Measurements from ENCODE around the gene C2CD3.

C2CD3 gene, protein sequence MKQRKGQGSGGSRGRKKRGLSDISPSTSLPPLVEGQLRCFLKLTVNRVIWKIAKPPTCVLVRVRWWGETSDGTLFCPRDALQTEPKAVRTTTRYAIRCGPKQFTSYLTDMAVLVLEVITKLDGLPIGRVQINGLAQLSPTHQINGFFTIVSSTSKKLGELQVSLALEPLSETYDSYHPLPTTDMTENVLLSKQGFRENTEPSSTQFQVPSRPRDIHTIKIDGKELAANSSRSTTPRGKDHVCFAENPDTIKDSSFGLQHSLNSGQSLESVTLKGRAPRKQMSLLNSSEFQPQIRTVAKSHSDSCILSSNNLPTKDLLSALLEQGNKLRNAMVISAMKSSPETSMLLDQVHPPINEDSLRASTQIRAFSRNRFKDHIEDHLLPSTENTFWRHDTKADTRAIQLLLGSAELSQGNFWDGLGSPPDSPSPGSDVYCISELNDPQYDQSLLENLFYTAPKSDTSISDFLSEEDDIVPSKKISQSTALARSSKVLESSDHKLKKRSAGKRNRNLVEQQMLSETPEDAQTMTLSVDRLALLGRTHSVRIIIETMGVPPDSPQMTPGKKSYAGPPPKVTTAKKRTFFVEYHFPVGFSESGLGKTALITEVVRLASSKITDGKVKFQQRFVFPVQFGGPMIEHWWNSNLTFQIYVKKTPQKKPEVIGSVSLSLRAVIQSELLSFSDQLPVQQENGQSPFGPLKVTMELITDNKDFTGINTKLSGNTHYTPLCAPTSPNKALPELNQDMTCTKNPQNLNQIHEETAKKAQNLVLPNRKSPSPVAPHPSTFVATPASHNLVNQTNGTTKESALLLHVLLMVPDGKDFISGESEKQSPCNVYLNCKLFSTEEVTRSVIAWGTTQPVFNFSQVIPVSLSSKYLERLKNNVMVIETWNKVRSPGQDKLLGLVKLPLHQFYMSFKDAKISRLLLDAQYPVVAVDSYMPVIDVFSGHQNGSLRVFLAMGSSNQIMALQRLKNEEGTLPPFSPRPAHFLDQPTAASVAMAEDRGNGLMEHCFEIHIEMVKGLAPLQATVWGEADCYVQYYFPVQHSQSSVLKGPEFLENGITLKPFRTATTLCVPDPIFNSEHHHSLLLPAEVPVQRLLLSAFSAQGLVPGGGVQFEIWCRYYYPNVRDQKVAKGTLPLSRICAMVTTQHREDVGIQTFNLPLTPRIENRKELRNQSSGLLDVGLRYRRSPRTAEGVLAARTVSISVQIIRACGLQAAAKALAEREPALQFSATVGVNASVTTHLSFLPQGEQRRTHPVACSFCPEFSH (N-terminal part only)

DNA sequence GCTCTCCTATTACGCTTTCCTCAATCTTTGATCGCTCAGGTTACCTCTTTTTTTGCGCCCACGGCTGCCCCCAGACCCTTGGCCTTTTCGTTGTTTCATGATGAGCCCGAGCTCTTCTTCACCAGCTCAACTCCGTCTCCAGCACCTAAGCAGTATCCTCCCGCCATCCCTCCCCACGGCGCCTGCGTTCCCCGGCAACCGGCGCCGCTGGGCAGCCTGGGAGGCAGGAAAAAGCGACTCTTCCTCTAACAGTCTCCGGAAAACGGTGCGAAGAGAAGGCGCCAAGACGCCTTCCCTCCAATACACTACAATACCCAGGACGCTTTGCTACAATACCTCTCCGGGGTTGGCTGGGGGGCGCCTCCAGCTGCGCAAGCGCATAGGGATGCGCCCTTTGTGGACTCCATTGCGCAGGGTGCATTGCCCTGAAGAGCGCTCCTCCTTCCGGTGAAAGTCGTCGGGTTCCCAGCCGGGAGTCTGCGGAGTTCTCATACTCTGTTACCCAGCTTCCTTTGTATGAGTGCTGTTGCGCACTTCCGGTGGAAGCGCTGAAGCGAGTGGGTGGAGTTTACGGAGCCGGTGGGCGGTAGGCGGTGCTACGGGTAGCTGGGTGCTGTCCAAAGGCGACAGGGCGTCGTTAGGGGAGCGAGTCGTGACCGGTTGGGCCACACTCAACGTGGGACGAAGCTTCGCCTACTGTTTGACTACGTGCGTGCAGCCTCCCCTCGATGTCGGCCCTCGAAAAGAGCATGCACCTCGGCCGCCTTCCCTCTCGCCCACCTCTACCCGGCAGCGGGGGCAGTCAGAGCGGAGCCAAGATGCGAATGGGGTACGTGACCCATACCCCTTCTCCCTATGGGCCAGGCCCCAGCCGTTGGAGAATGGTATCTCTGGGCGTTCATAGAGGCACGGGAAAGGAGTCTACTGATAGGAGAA is at the start of gene C2CD3, which contains the start of gene PPME1:
C2CD3 (minus strand) TSS at position 309 of the 936 bp plus-strand sequence; CDS start at position 99, 210 bp downstream.
PPME1 (plus strand) TSS at position 596 of the 936 bp plus-strand sequence; CDS start at position 729, 133 bp downstream.
- DNase-seq, result peak; percentile 99

DNA sequence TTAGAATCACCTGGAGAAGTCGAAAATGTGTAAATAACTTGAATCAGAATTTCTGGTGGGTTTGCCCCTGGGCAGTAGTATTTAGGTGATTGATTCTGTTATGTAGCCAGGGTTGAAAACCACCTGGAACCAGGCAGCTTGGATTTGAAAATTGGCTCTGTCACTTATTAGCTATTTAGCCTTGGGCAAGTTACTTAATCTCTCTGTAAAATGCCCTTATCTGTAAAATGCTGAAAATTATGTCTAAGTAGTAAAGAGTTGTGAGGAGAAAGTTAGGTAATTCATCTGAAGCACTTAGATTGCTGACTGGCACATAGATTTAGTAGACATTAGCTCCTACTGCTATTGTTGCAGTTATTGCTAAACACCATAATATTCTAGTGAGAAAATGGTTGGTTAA is 49.6 kb upstream of the C2CD3 start:
- no peak for DNase-seq

DNA sequence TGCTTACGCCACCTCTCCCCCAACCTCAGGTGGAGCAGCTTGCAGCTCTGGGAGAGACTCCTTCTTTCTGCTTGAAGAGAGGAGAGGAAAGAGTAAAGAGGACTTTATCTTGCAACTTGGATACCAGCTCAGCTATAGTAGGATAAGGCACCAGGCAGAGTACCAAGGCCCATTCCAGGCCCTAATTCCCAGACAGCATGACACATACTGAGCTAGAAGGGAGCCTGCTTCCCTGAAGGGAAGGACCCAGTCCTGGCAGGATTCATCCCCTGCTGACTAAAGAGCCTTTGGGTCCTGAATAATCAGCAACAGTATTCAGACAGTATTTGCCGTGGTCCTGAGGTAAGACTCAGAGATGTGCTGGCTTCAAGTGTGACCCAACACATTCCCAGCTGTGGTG is 41.7 kb upstream of the C2CD3 start:
- no peak for DNase-seq

DNA sequence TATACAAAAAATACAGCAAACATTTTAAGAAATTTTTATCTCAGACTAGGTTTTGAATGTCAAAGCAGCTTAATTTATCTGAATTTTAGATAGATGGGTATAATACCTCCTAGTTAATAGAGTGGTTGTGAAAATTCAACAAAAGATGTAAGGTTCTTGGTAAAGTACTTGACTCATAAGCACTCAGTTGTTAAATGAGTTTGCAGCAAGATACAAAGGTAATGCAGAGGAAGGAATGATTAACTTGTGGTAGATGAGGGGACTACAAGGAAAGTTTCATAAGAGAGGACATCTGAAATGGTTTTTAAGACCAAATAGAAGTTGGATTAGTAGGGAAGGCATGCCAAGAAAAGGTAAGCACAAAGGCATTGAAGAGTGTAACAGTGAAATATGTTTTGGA is 37.7 kb upstream of the C2CD3 start:
- no peak for DNase-seq

DNA sequence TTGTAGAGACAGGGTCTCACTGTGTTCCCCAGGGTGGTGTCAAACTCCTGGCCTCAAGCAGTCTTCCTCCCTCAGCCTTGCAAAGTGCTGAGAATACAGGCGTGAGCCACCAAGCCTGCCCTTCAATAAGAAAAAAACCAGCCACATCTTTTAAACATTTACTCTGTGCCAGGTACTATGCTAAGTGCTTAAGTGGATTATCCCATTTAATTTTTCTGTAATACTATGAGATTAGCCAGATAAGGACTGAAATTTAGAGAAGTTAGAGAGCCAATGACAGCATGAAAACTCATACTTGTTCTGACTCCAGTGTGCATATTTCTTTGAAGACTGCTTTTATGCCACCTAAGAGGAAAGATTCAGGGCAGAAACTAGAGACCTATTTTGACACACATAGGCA is 35.9 kb upstream of the C2CD3 start:
- no peak for DNase-seq

DNA sequence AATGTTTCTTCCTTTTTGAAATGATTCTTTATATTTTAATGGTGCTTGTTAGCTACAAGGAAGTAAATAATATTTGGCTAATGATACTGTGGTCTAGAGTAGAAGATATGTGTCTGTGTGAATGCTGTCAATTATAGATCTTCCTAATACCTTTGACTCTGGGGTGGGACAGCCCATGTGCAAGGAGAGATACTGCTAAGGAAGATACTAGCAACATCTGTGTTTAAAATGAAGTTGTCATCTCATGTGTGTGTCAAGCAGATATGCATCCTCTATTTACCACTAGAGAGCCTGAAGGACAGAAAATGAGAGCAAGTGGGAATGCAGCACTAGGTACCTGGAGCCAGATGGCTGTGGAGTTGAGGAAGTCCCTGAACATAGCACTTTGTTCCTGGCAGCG is 34.4 kb upstream of the C2CD3 start:
- no peak for DNase-seq

DNA sequence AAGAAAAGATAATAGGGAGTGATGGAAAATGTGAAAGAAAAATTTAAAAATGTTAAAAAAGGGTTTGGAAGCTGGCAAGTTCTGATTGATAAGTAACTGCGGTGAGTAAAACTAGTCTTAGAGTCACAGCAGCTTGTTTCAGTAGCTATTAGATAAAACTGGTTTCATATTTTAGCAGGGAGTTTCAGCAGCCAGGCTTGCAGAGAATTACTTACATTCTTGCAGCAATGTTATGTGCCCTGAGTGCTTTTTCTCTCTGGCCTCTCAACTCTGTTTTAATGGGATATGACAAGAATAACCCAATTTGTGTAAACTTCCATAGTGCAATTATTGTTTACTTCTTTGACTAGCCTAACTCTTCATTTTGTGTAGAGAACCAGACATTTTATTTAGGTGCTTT is 33.9 kb upstream of the C2CD3 start:
- DNase-seq, result no peak

DNA sequence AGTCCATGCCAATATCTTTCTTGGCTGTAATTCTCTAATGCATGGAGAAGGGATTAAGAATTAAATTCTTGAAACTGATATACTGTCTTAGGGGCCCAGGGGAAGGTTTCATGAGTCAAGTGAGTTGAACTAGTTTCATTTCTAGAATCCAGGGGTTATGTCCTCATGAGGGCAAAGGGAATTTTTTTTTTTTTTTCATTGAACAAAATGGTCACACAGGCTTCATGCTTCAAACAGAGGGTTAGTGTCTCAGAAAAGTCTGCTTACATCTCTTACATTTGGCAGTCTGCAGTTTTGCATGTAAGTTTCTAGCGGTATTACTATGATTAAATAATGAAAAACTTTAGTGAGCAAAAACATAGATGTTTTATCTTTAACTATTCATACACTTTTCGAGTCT is 33.2 kb upstream of the C2CD3 start:
- no peak for DNase-seq

DNA sequence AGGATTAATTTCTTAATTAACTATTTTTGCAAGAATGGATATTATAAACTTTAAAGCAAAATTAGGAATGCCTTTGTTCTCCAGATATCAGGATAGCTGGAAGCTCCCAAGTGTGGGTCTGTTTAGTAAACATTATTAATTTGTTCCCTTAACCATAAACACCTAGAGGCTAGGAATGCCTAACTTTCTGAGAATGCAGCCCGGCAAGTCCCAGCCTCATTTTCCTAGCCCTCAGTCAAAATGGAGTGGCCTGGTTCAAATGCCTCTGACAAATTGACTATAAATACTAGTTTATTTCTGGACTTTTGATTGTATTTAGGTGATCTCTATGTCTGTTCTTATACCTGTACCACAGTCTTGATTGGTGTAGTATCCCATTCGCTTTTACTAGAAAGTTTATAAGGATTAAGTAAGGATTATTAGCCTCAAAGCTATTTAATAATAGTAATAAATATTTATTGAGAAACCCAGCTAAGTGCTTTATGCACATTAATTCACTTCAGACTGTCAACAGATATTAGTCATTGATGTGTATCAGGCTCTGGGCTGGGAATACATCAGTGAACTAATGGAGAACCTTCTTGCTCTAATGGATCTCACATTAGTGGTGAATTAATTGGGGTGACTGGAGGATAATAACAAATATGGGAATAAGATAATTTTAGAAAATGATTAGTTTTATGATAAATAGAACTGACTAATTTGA is 26.1 kb upstream of the C2CD3 start:
- DNase-seq, result no peak

DNA sequence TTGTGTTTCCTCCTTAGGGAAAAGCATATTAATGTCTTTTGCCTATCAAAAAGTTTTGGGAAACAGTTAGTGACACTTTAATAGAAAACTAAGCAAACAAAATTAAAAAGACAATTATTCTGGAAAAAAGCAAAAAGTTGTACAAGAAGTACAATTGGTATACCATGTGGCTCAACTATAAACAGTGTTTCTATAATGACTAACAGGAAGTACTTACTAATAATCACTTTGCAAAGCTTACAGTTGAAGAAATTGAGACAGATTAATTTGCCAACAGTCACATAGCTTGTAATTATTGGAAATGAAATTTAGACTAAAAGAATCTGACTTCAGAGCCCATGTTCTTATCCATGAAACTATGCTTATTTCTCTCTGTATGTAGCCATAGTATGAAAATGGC is 25.0 kb upstream of the C2CD3 start:
- no peak for DNase-seq

DNA sequence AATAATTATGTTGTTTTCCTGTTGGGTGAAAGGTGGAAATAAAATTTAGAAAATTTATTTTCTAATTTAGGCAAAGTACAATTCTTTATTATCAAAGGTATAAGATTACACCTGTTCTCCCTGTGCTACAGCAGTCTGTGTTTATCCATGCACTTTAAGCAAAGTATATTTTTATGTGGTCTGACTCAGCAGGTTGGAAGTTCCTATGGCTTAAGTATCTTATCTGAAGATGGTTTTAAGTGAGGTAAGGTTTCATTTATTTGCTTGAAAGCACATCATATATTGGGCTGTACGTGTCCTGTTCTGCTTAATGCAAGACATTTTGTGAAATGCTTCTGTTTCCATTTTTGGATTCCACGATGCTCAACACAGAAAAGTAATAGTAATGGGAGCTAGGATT is 14.9 kb upstream of the C2CD3 start:
- DNase-seq, result no peak

DNA sequence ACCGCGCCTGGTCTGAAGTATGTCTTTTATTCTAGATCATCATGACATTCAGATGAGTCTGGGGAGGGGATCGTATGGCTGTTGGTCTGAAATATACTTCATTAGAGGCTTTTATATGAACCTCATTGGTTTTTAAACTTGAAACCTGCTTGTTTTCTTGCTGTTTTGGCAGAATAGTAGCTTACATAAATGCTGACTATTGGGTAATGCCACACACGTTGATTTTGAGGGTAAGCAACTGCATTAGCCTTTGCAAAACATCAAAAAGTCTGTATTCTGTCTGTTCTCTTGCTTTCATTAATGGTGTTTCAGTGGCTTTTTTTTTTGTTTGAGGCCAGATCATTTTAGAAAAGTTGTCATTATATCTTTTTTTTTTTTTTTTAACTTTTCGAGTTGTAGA is 14.5 kb upstream of the C2CD3 start:
- DNase-seq, result no peak

DNA sequence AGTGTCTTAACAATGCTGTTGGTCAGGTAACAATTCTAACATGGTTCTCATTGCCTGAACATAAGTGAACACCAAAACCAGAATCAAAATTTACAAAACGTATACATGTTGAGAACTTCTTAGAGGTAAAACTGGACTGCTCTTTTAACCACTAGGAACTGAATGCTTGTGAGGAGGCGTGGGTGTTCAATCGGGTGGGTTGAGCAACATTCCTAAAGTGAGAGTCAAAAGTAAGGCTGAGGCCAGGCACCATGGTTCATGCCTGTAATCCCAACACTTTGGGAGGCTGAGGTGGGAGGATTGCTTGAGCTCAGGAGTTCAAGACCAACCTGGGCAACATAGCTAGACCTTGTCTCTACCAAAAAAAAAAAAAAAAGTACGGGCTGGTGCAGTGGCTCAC is 11.8 kb upstream of the C2CD3 start:
- DNase-seq, result no peak

DNA sequence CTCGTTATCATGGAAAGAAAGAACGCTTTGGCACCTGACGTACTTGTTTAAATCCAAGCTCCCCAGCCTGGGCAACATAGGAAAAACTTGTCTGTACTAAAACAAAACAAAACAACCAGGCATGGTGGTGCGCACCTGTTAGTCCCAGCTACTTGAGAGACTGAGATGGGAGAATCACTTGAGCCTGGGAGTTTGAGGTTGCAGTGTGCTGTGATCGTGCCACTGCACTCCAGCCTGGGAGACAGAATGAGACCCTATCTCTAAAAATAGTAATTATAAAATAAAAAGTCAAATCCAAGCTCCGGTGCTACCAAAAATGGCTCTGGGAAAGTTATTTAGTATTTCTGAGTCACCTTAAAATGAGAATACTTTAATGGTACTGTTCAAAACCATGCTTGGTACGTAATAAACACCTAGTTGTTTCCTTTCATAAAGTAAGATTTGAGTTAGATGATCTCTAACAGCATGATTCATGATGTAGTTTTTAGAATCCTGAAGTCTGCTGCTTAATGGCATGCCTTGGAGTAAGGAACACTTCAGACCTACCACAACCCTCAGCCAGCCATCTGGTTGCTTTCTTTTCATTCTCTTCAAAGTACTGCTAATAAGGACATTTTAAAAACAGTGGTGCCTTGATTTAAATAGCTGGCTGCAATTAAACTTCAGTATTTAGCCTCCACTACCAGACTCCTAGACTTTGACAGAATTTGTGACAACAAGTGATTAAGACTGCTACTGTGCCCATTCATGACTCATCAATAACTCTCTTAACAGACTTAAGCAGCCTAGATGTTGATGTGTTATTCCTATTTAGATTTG is 8.6 kb upstream of the C2CD3 start:
- DNase-seq, result no peak

DNA sequence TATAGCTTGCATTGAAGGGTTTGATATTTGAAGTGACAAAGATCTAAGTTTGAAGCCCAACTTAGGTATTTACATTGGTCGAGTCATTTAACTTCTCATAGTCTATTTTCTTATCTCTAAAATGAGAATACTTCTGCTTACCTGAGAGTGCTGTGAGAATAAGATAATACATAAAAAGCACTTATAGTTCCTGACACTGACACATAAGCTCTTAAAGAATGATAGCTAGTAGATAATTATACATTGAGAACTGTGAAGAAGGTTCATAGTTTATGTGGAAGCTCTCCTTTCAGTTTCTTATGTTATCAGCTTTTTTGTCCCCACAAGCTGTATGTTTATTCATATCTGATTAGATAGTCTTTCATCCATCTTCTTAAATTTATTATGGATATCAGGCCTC is 5.1 kb upstream of the C2CD3 start:
- no peak for DNase-seq

DNA sequence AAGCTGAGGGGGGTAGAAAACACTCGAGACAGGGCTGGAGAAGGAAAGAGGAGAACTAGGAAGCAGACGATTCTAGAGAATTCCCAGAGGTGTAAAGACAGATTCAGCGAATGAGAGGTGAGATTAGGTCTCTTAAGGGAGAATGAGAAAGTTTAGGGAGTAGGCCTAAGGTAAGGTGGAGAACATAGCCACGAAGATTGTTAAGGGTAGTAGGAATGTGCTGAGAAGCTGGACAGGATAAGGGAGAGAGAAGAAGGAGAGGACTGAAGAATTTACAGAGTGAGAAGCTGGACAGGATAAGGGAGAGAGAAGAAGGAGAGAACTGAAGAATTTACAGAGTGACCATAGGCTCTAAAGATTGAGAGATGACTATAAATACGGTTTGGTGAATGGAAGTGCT is 1.2 kb upstream of the C2CD3 start:
- DNase-seq, result no peak

DNA sequence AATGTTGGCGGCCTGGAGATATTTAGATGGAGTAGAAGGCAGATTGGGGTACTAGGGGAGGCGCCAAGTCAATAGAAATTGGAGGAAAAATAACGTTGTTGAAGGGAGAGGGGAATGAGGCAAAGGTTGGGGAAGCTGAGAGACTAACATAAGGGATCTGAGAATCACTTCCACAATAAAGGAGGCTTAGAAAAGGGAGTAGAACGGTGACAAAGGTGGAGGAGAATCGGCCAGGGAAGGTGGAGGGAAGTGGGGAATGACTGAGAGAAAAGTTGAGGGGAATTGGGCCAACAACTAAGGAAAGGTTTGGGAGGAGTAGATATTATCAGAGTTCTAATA is 797 bp upstream of the C2CD3 start:
- DNase-seq, result no peak

DNA sequence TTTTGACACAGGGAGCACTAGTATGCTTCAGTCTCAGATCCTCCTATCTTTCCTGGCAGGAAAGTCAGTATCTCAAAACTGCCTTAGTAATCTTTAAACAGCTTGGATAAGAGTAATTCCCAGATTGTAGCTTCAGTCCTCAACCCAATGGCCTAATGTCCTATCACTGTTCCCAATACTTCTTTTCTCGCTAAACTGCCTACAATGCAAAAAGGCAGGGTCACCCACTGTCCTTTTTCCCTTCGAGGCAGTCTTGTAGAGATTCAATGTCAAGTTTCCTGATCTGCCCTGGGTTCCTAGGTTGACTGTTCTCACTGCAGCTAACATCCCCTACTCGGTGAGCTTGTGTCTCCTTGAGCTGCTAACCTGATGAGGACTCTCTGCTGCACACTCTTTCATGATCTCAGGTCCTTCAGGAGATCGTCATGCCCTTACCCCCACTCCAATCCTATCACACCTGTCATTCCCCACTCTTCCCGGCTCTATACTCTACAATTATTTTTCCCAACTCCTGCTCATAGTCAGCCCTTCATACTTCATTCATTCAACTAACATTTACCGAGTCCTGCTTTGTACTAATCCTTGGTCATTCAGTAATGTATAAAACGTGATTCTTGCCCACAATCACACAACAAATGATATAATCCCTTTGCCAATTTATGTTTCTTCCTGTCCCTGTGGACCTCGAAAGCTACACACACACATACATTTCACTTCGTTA is 904 bp downstream of the C2CD3 start:
- no peak for DNase-seq

DNA sequence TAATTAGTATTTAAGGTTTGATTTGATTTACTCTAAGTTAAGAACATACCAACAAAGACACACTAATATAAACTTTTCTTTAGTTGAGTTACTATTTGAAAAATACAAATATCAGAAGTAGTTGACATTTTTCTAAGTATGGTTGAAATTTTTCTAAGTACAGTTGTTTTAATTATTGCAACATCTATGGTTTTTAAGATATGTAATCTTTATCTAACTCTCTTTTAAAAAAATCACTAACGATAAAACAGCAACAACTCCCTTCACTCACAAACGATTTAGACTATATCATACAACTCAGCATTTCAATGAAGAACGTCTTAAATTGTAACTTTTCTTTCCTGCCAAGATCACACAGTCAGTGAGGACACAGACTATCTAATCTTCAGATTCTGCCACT is 2.0 kb downstream of the C2CD3 start:
- no peak for DNase-seq

All from CD4-positive, alpha-beta T cell treated with Interleukin-10 for 1 hour (primary cell).